Stimulated activated effector memory CD8-positive, alpha-beta T cell treated with anti-CD3 and anti-CD28 coated beads, Interleukin-12 subunit alpha, Interleukin-12 subunit beta, amount 100 ng/mL, for 72 hours (primary cell): ENCODE results near the gene GALR3.

ENCODE experiments used
- ATAC-seq: fragments of 150-1000 bp; cut with Tn5 transposase; 2 replicates; pipeline ENCODE4 v1.10.0; 2021
- DNase-seq, 2 donors: peaks; one replicate each; pipeline ENCODE4 v3.0.0; 2021 to 2022; ENCODE audit warnings: low spot score in 2 of 2
- H3K27ac Mint-ChIP-seq: one replicate; pipeline ENCODE4 v1.8.0; 2022; ENCODE audit warnings: mild to moderate bottlenecking, mixed read lengths
- H3K36me3 Mint-ChIP-seq: one replicate; pipeline ENCODE4 v1.8.0; 2022; ENCODE audit warnings: mild to moderate bottlenecking, mixed read lengths
- H3K4me1 Mint-ChIP-seq: one replicate; pipeline ENCODE4 v1.8.0; 2022; ENCODE audit warnings: mixed read lengths
- H3K4me3 Mint-ChIP-seq: one replicate; pipeline ENCODE4 v1.8.0; 2022; ENCODE audit warnings: mild to moderate bottlenecking, mixed read lengths
- H3K9me3 Mint-ChIP-seq: one replicate; pipeline ENCODE4 v1.8.0; 2022; ENCODE audit warnings: mixed read lengths

GALR3 gene

GRCh38 chr22:37831472-37831871 lies 8.3 kb downstream of the GALR3 start:
- Mint-ChIP-seq H3K36me3 (peaks cover 55% of the 10 kb centered on the region), H3K4me3 (no peak overlapping the region), H3K4me1 (no peaks in the 10 kb centered on the region), H3K9me3 (no peaks in the 10 kb centered on the region), H3K27ac (no peak overlapping the region)
- ATAC-seq (no peak), DNase-seq (no peak)

- ATAC-seq, result no peak
- H3K27ac Mint-ChIP-seq, result no peak overlapping the region
- H3K36me3 Mint-ChIP-seq, result peaks cover 59% of the 10 kb centered on the region
- DNase-seq, result no peak
- no peaks in the 10 kb centered on the region for H3K4me1 Mint-ChIP-seq
- H3K9me3 Mint-ChIP-seq, result no peaks in the 10 kb centered on the region
- H3K4me3 Mint-ChIP-seq, result no peak overlapping the region
Observed at GRCh38 chr22:37832022-37832857, 9.1 kb downstream of the GALR3 start.

DNA sequence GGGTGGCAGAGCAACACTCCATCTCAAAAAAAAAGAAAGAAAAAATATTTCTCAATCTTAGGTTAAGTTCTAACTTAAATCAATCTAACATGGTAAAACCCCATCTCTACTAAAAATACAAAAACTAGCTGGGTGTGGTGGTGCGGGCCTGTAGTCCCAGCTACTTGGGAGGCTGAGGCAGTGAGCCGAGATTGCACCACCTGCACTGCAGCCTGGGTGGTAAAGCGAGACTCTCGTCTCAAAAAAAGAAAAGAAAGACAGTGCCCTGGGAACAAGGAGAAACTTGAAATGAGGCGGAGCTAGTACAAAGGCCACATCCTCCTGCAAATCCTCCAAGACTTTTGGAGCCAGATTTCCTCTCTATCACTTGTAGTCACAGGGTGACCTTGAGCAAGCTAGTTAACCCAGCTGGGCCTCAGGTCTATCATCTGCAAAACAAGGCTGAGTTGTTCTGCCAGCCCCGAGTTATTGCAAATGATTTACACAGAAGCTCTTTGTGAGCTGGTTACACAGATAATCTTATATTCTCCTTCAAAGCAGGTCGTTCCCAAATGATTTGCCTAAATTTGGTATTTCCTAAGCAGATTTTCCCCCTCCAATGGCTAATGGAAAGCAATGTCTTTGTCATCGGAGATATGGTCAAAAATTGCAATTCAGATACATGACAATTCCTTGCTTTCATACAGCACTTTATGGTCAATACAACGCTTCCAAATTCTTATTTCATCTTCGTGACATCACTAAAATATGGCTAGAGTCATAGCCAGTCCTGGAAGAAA lies 19.0 kb downstream of the GALR3 start:
- H3K36me3 Mint-ChIP-seq, result peaks cover 34% of the 10 kb centered on the region
- no peak for DNase-seq
- no peaks in the 10 kb centered on the region for H3K9me3 Mint-ChIP-seq
- ATAC-seq, result no peak
- H3K27ac Mint-ChIP-seq, result no peak overlapping the region
- H3K4me3 Mint-ChIP-seq, result peak overlapping the region; percentile 77
- H3K4me1 Mint-ChIP-seq, result peaks cover 12% of the 10 kb centered on the region

GRCh38 chr22:37843741-37844089 lies 20.5 kb downstream of the GALR3 start:
- Mint-ChIP-seq H3K36me3 (peaks cover 19% of the 10 kb centered on the region), H3K9me3 (no peaks in the 10 kb centered on the region), H3K27ac (peak overlapping the region; percentile 86), H3K4me1 (peaks cover 24% of the 10 kb centered on the region), H3K4me3 (peak overlapping the region; percentile 77)
- DNase-seq (no peak), ATAC-seq (peak; percentile 69)

GRCh38 chr22:37844904-37845329 lies 21.7 kb downstream of the GALR3 start:
- H3K4me3 Mint-ChIP-seq, result peak overlapping the region; percentile 77
- DNase-seq (no peak), ATAC-seq (no peak)
- H3K9me3 Mint-ChIP-seq, result no peaks in the 10 kb centered on the region
- H3K27ac Mint-ChIP-seq, result peak overlapping the region; percentile 58
- H3K4me1 Mint-ChIP-seq, result peaks cover 28% of the 10 kb centered on the region
- H3K36me3 Mint-ChIP-seq, result peaks cover 19% of the 10 kb centered on the region

DNA sequence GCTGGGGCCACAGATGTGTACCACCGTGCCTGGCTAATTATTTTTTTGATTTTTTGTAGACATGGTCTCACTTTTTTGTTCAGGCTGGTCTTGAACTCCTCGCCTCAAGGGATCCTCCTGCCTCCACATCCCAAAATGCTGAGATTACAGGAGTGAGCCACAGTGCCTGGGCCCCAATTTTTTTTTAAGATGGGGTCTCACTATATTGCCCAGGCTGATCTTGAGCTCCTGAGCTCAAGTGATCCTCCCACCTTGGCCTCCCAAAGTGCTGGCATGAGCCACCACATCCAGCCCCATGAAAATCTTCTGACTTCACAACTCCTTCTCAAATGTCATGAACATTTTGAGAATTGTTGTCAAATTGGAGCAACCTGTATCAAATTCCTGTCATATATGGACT lies 23.3 kb downstream of the GALR3 start:
- ATAC-seq, result no peak

GRCh38 chr22:37848587-37849088 lies 25.5 kb downstream of the GALR3 start:
- DNase-seq (peak in 1 of 2 donors; percentile 60), ATAC-seq (no peak)
- H3K4me1 Mint-ChIP-seq, result peaks cover 37% of the 10 kb centered on the region
- H3K27ac Mint-ChIP-seq, result peak overlapping the region; percentile 99
- H3K36me3 Mint-ChIP-seq, result peaks cover 47% of the 10 kb centered on the region
- H3K4me3 Mint-ChIP-seq, result peak overlapping the region; percentile 98
- H3K9me3 Mint-ChIP-seq, result no peaks in the 10 kb centered on the region

More for the DNA sequence above, 23.3 kb downstream of the GALR3 start:
- H3K27ac Mint-ChIP-seq, result no peak overlapping the region
- H3K9me3 Mint-ChIP-seq, result no peaks in the 10 kb centered on the region
- no peak for DNase-seq
- peaks cover 25% of the 10 kb centered on the region for H3K36me3 Mint-ChIP-seq
- peaks cover 36% of the 10 kb centered on the region for H3K4me1 Mint-ChIP-seq
- H3K4me3 Mint-ChIP-seq, result no peak overlapping the region

- peak; percentile 72 to 93 for DNase-seq
- Mint-ChIP-seq H3K36me3 (peaks cover 53% of the 10 kb centered on the region), H3K9me3 (no peaks in the 10 kb centered on the region), H3K4me3 (peak within 1 kb of the TSS; percentile 98), H3K4me1 (peaks cover 37% of the 10 kb centered on the region), H3K27ac (peak within 1 kb of the TSS; percentile 99)
- ATAC-seq, result peak; percentile 84
Observed at GRCh38 chr22:37849089-37849751, 26.0 kb downstream of the GALR3 start, which contains the start of gene EIF3L. TSS of gene EIF3L (plus strand) at chr22:37849419. CDS start at chr22:37849450, 31 bp downstream.

DNA sequence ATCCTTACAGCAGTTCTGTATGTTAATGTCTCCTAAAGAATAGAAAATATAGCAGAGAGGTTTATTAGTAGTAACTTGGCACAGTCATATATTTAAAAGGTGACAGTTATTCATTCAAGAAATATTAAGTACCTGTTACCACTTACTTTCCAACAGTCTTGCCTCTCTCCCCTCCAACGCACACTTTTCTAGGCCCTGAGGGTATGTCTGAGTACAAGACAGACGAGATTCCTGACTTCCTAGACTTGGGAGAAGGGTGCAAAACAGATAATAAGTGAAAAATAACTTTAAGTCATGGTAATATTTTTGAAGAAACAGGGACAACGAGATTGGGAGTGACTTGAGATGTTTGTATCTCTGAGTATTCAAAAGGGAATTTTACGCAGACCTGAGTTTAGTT lies 27.6 kb downstream of the GALR3 start:
- no peaks in the 10 kb centered on the region for H3K9me3 Mint-ChIP-seq
- no peak for ATAC-seq
- H3K4me1 Mint-ChIP-seq, result peaks cover 37% of the 10 kb centered on the region
- H3K36me3 Mint-ChIP-seq, result peaks cover 69% of the 10 kb centered on the region
- H3K27ac Mint-ChIP-seq, result peak overlapping the region; percentile 23
- DNase-seq, result no peak
- peak overlapping the region; percentile 98 for H3K4me3 Mint-ChIP-seq

DNA sequence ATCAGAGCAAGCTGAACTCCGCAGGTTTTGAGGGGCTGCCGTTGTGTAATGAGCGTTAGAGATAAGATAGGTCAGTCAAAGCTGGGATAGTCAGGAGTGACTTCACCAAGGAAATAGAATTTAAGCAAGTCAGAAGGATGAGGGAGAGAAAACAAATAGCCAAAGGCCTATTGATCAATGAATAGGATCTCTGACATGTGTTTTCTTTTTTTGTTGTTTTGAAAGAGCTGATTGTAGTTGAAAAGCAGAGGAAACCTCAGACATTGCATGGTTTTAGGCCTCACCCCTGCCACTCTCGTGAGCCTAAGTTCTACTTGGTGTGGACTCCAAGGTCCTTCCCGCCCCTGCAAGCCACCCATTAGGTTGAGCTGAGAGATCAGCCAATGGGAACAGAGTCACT lies 29.2 kb downstream of the GALR3 start:
- Mint-ChIP-seq H3K4me3 (no peak overlapping the region), H3K27ac (no peak overlapping the region), H3K9me3 (no peaks in the 10 kb centered on the region), H3K4me1 (peaks cover 36% of the 10 kb centered on the region), H3K36me3 (peaks cover 85% of the 10 kb centered on the region)
- no peak for DNase-seq
- ATAC-seq, result no peak

GRCh38 chr22:37854946-37855345 lies 31.8 kb downstream of the GALR3 start:
- DNase-seq (no peak), ATAC-seq (no peak)
- Mint-ChIP-seq H3K36me3 (peaks cover 100% of the 10 kb centered on the region), H3K9me3 (no peaks in the 10 kb centered on the region), H3K4me3 (no peak overlapping the region), H3K4me1 (peaks cover 21% of the 10 kb centered on the region), H3K27ac (peak overlapping the region; percentile 9)

DNA sequence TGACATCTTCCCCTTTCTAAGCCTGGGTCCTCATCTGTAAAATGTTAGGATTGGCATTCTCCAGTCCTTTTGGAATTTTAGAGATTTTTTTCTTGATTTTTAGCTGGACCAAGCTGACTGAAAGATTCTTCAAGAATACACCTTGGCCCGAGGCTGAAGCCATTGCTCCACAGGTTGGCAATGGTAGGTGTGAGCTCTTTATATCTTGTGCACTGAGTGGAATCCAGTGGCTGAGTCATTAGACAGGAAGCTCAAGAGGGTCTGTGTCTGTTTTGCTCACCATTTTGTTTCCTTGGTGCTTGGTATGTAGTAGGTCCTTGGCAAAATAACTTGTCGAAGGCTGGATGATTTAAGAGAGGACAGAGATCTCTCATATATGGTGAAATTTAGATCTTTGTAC lies 32.3 kb downstream of the GALR3 start:
- Mint-ChIP-seq H3K9me3 (no peaks in the 10 kb centered on the region), H3K4me1 (peaks cover 21% of the 10 kb centered on the region), H3K36me3 (peaks cover 100% of the 10 kb centered on the region), H3K4me3 (no peak overlapping the region), H3K27ac (peak overlapping the region; percentile 9)
- DNase-seq, result no peak
- ATAC-seq, result no peak

GRCh38 chr22:37860796-37861421 lies 37.7 kb downstream of the GALR3 start:
- DNase-seq (no peak), ATAC-seq (no peak)
- peaks cover 7% of the 10 kb centered on the region for H3K4me1 Mint-ChIP-seq
- no peaks in the 10 kb centered on the region for H3K9me3 Mint-ChIP-seq
- H3K36me3 Mint-ChIP-seq, result peaks cover 100% of the 10 kb centered on the region
- H3K27ac Mint-ChIP-seq, result no peak overlapping the region
- no peak overlapping the region for H3K4me3 Mint-ChIP-seq

DNA sequence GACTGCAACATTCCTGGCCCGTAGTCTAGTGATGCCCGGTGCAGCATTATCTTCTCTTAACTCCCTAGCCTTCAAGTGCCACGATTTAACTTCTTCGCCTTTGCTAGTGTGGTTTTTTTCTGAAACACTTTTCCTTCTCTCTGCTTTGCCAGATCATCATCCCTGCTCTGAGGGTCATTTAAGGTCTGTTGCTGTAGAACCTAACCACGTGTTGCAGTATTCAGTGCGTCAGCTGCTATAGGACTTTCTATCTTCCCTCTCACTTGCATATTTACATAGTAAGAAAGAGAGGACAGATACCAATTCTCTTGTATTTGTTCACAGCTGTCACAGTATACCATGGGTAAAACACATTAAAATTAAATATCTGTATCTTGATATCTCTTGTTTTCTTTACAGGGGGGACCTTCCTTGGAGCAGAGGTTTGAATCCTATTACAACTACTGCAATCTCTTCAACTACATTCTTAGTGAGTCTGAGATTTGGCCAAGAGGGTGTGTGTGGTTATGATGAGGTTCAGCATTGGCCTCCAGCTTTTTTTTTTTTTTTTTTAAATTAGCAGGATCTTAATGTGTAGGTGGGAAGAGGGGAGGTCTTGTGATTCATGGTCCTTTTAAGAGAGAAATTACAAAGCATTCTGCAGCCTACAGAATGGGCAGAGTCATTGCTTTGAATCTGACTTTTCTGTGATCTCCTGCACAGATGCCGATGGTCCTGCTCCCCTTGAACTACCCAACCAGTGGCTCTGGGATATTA lies 39.6 kb downstream of the GALR3 start:
- peaks cover 7% of the 10 kb centered on the region for H3K4me1 Mint-ChIP-seq
- peak overlapping the region; percentile 37 for H3K27ac Mint-ChIP-seq
- ATAC-seq, result no peak
- no peak for DNase-seq
- peaks cover 100% of the 10 kb centered on the region for H3K36me3 Mint-ChIP-seq
- no peaks in the 10 kb centered on the region for H3K9me3 Mint-ChIP-seq
- no peak overlapping the region for H3K4me3 Mint-ChIP-seq
